OCI-LY1 (cell line): ENCODE results near the gene EMILIN1.

Experiments
- H2AFZ ChIP-seq: fragments of 200-600 bp; sonication (generic), shearing (Covaris generic); 2 replicates; pipeline ENCODE4 v1.6.0; 2014; ENCODE audit warnings: antibody characterized with exemption, mild to moderate bottlenecking, low read length
- H3F3A ChIP-seq: fragments of 200-600 bp; sonication (generic), shearing (Covaris generic); 2 replicates; pipeline ENCODE4 v1.6.0; 2014; ENCODE audit warnings: mild to moderate bottlenecking, antibody characterized with exemption, low read length, moderate library complexity; ENCODE audit not compliant: insufficient read depth
- H3K27ac ChIP-seq: fragments of 200-600 bp; sonication (generic); 2 replicates; pipeline ENCODE4 v1.5.1; 2014; ENCODE audit warnings: low read length, mixed run types, mild to moderate bottlenecking, low read depth; ENCODE audit not compliant: poor library complexity, severe bottlenecking
- H3K27me3 ChIP-seq: fragments of 200-600 bp; sonication (generic); 2 replicates; pipeline ENCODE4 v1.6.0; 2014; ENCODE audit warnings: antibody characterized with exemption, mild to moderate bottlenecking, low read length, moderate library complexity; ENCODE audit not compliant: insufficient read depth
- H3K36me3 ChIP-seq: fragments of 200-600 bp; sonication (generic); 2 replicates; pipeline ENCODE4 v1.6.1; 2014; ENCODE audit warnings: mild to moderate bottlenecking, antibody characterized with exemption, low read length, moderate library complexity, mixed read lengths; ENCODE audit not compliant: insufficient read depth
- H3K4me1 ChIP-seq: fragments of 200-600 bp; sonication (generic); 2 replicates; pipeline ENCODE4 v1.5.1; 2014; ENCODE audit warnings: mild to moderate bottlenecking, low read length, moderate library complexity; ENCODE audit not compliant: insufficient read depth, severe bottlenecking
- H3K4me2 ChIP-seq: fragments of 200-600 bp; sonication (generic), shearing (Covaris generic); 2 replicates; pipeline ENCODE4 v1.6.1; 2014; ENCODE audit warnings: low read length
- H3K4me3 ChIP-seq: fragments of 200-600 bp; sonication (generic); 2 replicates; pipeline ENCODE4 v1.5.1; 2014; ENCODE audit warnings: low read length, low read depth, mild to moderate bottlenecking, mixed read lengths; ENCODE audit not compliant: poor library complexity, severe bottlenecking
- H3K79me2 ChIP-seq: fragments of 200-600 bp; shearing (Covaris generic); 2 replicates; pipeline ENCODE4 v1.6.1; 2016; ENCODE audit warnings: mixed run types, low read length, mixed read lengths; ENCODE audit not compliant: insufficient read depth
- H3K9ac ChIP-seq: fragments of 200-600 bp; sonication (generic), shearing (Covaris generic); 2 replicates; pipeline ENCODE4 v1.6.1; 2014; ENCODE audit warnings: mild to moderate bottlenecking, low read length, mixed read lengths
- H3K9me2 ChIP-seq: fragments of 200-600 bp; sonication (generic), shearing (Covaris generic); 2 replicates; pipeline ENCODE4 v1.6.1; 2014; ENCODE audit warnings: low read depth, mild to moderate bottlenecking, low read length, mixed read lengths
- H3K9me3 ChIP-seq: fragments of 200-600 bp; shearing (Covaris generic); 2 replicates; pipeline ENCODE4 v1.6.1; 2014; ENCODE audit warnings: low read length, mixed read lengths
- H4K20me1 ChIP-seq: fragments of 200-600 bp; sonication (generic), shearing (Covaris generic); 2 replicates; pipeline ENCODE4 v1.6.0; 2016; ENCODE audit warnings: mild to moderate bottlenecking, low read length; ENCODE audit not compliant: insufficient read depth
- EZH2 ChIP-seq: fragments of 200-600 bp; sonication (generic), shearing (Covaris generic); IDR thresholded peaks from 2 replicates; pipeline ENCODE4 v1.8.0; 2017; ENCODE audit warnings: borderline replicate concordance, mixed run types, mild to moderate bottlenecking, antibody characterized with exemption, low read length, moderate library complexity, mixed read lengths
- TF ChIP-seq, protein P1 (sequence below): fragments of 200-600 bp; sonication (generic), shearing (Covaris generic); IDR thresholded peaks from 2 replicates; pipeline ENCODE4 v1.5.1; 2017; ENCODE audit warnings: mild to moderate bottlenecking, antibody characterized with exemption, low read length, moderate library complexity, mixed read lengths

Gene EMILIN1

DNA sequence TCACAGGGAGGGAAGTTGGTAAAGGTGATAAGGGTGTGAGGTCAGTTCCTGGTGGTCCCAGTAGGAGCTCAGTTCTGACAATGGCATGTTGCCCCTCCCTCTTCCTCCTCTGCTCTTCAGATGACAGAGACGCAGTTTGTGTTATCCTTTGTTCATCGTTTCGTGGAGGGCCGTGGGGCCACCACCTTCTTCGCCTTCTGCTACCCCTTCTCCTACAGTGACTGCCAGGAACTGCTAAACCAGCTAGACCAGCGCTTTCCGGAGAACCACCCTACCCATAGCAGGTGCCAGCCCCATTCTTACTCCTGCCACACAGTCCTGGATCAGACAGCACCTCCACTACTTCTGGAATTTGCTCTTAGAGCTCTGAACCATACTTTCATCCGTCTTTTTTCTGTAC, 24.6 kb upstream of the EMILIN1 start:
- Histone ChIP-seq H4K20me1 (no peaks in the 10 kb centered on the region), H3K9me2 (no peaks in the 10 kb centered on the region), H3K9ac (no peak overlapping the region), H3K36me3 (peaks cover 51% of the 10 kb centered on the region), H3K4me3 (no peak overlapping the region), H3K27ac (no peak overlapping the region), H3K27me3 (no peaks in the 10 kb centered on the region), H3K79me2 (no peaks in the 10 kb centered on the region), H2AFZ (no peak overlapping the region), H3K4me2 (no peak overlapping the region), H3F3A (no peaks in the 10 kb centered on the region), H3K9me3 (no peaks in the 10 kb centered on the region), H3K4me1 (peaks cover 17% of the 10 kb centered on the region)
- no peak for TF ChIP-seq EZH2
- TF ChIP-seq, protein P1, sequence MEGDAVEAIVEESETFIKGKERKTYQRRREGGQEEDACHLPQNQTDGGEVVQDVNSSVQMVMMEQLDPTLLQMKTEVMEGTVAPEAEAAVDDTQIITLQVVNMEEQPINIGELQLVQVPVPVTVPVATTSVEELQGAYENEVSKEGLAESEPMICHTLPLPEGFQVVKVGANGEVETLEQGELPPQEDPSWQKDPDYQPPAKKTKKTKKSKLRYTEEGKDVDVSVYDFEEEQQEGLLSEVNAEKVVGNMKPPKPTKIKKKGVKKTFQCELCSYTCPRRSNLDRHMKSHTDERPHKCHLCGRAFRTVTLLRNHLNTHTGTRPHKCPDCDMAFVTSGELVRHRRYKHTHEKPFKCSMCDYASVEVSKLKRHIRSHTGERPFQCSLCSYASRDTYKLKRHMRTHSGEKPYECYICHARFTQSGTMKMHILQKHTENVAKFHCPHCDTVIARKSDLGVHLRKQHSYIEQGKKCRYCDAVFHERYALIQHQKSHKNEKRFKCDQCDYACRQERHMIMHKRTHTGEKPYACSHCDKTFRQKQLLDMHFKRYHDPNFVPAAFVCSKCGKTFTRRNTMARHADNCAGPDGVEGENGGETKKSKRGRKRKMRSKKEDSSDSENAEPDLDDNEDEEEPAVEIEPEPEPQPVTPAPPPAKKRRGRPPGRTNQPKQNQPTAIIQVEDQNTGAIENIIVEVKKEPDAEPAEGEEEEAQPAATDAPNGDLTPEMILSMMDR, result no peak

DNA sequence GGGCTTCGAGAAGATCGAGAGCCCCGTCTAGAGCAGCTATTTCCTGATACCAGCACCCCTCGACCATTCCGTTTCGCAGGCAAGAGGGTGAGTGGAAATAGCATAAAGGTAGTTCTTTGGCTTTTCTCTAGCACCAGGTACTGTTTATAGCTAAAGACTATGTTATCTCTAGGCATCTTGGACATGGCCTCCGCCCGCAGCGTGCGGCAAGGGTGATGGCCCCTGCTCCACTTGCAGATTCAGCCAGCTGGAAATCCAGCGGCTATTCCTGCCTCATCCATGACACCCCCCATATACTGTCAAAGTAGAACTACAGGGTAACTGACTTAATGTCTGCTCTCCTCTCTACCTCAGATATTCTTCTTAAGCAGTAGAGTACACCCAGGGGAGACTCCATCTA, 23.7 kb upstream of the EMILIN1 start:
- Histone ChIP-seq H3K9ac (no peak overlapping the region), H3F3A (no peaks in the 10 kb centered on the region), H2AFZ (no peak overlapping the region), H3K27ac (no peak overlapping the region), H3K4me1 (peaks cover 11% of the 10 kb centered on the region), H4K20me1 (no peaks in the 10 kb centered on the region), H3K9me2 (no peaks in the 10 kb centered on the region), H3K27me3 (no peaks in the 10 kb centered on the region), H3K36me3 (peaks cover 51% of the 10 kb centered on the region), H3K4me2 (no peak overlapping the region), H3K4me3 (no peak overlapping the region), H3K9me3 (no peaks in the 10 kb centered on the region), H3K79me2 (no peaks in the 10 kb centered on the region)
- TF ChIP-seq, protein P1, result no peak
- TF ChIP-seq EZH2, result no peak

DNA sequence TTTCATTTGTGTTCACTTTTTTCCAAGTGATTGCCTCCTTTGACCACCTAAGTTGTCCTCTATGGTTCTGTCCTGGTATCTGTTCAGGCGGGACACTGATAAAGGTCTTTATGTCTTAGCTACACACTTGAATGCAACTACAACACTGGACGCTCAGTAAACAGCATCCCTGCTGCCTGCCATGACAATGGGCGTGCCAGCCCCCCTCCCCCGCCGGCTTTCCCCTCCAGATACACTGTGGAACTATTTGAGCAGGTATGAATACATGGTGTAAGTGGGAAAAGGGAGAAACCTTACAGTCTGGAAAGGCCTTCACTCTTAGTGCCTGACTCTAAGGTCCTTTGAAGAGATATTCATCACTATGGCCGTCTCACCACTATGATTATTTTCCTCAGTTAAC, 21.2 kb upstream of the EMILIN1 start:
- Histone ChIP-seq H3K4me3 (no peak overlapping the region), H3K9me2 (no peaks in the 10 kb centered on the region), H3F3A (no peaks in the 10 kb centered on the region), H3K9ac (no peak overlapping the region), H3K9me3 (no peaks in the 10 kb centered on the region), H3K4me2 (no peak overlapping the region), H3K36me3 (peaks cover 51% of the 10 kb centered on the region), H3K79me2 (no peaks in the 10 kb centered on the region), H2AFZ (no peak overlapping the region), H3K27ac (no peak overlapping the region), H3K4me1 (peaks cover 7% of the 10 kb centered on the region), H4K20me1 (no peaks in the 10 kb centered on the region), H3K27me3 (no peaks in the 10 kb centered on the region)
- no peak for TF ChIP-seq EZH2
- TF ChIP-seq, protein P1, result no peak
